HG03442 (cell line): Measurements from ENCODE around the gene PCDHGA9.
A peak's percentile ranks its signal among the peaks of the same experiment; 100 is the strongest.
"Not testable (repeated sequence)": the region's sequence is repeated elsewhere in the genome, so short reads cannot be mapped to it uniquely, and the experiment has no call there.

ENCODE experiments used
- ATAC-seq: cut with Tn5 transposase; IDR thresholded peaks from one replicate; pipeline ENCODE4 v1.9.1; 2021; ENCODE audit warnings: mild to moderate bottlenecking, moderate library complexity; ENCODE audit not compliant: unreplicated experiment

Gene PCDHGA9

GRCh38 chr5:141402553-141403243, at the start of gene PCDHGA9:
TSS of gene PCDHGA9 (plus strand) at chr5:141402778. CDS start at chr5:141402953, 175 bp downstream.
- ATAC-seq = no peak

- no peak for ATAC-seq
These were observed 47.6 kb upstream of the PCDHGA9 start, which contains the start of gene PCDHGA4 for GRCh38 chr5:141354900-141355469. TSS of gene PCDHGA4 (plus strand) at chr5:141355021. CDS start at chr5:141355108, 87 bp downstream.

DNA sequence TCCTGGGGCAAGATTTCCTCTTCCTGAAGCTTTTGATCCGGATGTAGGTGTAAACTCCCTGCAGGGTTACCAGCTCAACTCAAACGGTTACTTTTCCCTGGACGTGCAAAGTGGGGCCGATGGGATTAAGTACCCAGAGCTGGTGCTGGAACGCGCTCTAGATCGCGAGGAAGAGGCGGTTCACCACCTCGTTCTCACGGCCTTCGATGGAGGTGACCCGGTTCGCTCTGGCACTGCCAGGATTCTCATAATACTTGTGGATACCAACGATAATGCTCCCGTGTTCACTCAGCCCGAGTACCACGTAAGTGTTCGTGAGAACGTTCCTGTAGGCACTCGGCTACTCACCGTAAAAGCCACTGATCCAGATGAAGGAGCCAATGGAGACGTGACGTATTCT, 46.9 kb upstream of the PCDHGA9 start:
- ATAC-seq = no peak

DNA sequence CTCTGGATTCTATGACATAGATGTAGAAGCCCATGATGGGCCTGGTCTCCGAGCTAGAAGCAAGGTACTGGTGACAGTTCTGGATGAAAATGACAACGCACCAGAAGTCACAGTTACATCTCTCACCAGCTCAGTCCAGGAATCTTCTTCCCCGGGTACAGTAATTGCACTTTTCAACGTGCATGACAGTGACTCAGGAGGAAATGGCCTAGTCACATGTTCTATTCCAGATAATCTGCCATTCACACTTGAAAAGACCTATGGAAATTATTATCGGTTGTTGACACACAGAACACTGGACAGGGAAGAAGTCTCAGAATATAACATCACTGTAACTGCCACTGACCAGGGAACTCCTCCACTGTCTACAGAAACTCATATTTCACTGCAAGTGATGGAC, 46.4 kb upstream of the PCDHGA9 start:
- no peak for ATAC-seq

DNA sequence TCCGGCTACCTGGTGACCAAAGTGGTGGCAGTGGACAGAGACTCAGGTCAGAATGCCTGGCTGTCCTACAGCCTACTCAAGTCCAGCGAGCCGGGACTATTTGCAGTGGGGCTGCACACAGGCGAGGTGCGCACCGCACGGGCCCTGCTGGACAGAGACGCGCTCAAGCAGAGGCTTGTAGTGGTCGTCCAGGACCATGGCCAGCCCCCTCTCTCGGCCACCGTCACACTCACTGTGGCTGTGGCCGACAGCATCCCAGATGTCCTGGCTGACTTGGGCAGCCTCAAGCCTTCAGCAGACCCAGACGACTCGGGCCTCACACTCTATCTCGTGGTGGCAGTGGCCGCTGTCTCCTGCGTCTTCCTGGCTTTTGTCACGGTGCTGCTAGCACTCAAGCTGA, 45.6 kb upstream of the PCDHGA9 start:
- ATAC-seq = no peak

- peak; percentile 93 for ATAC-seq
These were observed 42.7 kb upstream of the PCDHGA9 start, which contains the start of gene PCDHGB2 for GRCh38 chr5:141359790-141360426. TSS of gene PCDHGB2 (plus strand) at chr5:141359994. CDS start at chr5:141360136, 142 bp downstream.

- no peak for ATAC-seq
These were observed 41.9 kb upstream of the PCDHGA9 start for GRCh38 chr5:141360685-141361084.

DNA sequence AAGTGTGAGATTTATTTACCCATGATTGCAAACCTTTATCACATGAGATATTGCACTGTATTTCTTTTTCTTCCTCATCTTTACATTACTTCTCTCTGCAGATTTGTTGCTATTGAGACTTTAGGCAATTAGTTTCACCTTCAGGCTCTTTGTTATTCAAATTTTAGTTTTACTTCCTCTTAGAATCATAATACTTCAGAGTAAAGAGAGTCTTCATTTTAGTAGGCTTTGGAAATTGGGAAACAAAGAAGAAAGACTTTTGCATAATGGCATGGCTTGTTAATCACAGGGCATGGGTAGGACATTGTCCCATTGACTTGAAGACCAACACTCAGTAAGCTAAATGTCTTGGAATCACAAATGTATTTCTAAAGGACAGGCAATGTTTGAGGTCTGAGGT, 39.9 kb upstream of the PCDHGA9 start:
- no peak for ATAC-seq

DNA sequence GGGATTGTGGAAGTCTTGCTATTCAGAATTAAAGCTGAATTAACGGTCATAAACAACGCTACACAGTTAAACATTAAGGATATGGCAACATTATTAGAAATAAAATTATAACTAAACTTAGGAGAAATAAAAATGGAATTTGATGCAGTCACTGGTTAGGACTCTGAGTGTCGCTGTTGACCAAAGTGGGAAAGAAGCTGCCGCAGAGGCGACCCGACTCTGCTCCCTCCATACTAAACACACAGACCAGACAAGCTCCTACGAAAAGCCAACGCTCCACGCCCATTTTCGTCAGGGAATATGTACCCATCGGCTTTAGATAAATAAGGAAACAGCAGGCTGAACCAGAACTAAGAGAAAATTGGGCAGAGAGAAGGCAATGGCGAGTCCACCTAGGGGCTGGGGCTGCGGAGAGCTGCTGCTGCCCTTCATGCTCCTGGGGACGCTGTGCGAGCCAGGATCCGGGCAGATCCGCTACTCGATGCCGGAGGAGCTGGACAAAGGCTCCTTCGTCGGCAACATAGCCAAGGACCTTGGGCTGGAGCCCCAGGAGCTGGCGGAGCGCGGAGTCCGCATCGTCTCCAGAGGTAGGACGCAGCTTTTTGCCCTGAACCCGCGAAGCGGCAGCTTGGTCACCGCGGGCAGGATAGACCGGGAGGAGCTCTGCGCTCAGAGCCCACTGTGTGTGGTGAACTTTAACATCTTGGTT, 38.5 kb upstream of the PCDHGA9 start, which contains the start of gene PCDHGA5:
Gene PCDHGA5, plus strand, starts transcription at position 211 of the 709 bp plus-strand sequence. Its CDS starts 169 bp downstream, at position 380.
- ATAC-seq = no peak

DNA sequence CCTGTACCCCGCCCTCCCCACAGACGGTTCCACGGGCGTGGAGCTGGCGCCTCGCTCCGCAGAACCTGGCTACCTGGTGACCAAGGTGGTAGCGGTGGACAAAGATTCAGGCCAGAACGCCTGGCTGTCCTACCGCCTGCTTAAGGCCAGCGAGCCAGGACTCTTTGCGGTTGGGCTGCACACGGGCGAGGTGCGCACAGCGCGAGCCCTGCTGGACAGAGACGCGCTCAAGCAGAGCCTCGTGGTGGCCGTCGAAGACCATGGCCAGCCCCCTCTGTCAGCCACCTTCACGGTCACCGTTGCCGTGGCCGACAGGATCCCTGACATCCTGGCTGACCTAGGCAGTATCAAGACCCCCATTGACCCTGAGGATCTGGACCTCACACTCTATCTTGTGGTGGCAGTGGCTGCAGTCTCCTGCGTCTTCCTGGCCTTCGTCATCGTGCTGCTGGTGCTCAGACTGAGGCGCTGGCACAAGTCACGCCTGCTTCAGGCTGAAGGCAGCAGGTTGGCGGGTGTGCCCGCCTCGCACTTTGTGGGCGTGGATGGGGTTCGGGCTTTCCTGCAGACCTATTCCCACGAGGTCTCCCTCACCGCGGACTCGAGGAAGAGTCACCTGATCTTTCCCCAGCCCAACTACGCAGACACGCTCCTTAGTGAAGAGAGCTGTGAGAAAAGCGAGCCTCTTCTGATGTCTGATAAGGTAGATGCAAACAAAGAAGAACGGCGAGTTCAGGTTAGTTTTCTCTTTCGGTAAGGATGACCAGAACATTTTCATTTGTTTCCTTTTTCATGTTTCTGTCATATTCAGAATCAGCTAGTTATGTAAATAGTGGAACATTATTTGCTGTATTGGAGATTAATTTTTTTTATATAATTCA, 36.3 kb upstream of the PCDHGA9 start:
- no peak for ATAC-seq

GRCh38 chr5:141369994-141370848, 32.4 kb upstream of the PCDHGA9 start, which contains the start of gene PCDHGB3:
TSS of gene PCDHGB3 (plus strand) at chr5:141370242. CDS start at chr5:141370395, 153 bp downstream.
- ATAC-seq = peak; percentile 64

DNA sequence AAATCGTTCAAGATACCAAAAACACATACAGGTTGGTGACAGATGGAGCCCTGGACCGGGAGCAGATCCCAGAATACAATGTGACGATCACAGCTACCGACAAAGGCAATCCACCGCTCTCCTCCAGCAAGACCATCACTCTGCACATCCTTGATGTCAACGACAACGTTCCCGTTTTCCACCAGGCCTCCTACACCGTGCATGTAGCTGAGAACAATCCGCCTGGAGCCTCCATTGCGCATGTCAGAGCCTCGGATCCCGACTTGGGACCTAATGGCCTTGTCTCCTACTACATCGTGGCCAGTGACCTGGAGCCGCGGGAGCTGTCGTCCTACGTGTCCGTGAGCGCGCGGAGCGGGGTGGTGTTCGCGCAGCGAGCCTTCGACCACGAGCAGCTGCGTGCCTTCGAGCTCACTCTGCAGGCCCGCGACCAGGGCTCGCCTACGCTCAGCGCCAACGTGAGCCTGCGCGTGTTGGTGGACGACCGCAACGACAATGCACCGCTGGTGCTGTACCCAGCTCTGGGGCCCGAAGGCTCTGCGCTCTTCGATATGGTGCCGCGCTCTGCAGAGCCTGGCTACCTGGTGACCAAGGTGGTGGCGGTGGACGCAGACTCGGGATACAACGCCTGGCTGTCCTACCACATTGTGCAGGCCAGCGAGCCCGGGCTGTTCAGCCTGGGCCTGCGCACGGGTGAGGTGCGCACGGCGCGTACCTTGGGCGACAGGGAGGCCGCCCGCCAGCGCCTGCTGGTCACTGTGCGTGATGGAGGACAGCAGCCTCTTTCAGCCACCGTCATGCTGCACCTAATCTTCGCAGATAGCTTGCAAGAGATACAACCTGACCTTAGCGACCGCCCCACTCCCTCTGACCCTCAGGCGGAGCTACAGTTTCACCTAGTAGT, 30.8 kb upstream of the PCDHGA9 start:
- no peak for ATAC-seq

DNA sequence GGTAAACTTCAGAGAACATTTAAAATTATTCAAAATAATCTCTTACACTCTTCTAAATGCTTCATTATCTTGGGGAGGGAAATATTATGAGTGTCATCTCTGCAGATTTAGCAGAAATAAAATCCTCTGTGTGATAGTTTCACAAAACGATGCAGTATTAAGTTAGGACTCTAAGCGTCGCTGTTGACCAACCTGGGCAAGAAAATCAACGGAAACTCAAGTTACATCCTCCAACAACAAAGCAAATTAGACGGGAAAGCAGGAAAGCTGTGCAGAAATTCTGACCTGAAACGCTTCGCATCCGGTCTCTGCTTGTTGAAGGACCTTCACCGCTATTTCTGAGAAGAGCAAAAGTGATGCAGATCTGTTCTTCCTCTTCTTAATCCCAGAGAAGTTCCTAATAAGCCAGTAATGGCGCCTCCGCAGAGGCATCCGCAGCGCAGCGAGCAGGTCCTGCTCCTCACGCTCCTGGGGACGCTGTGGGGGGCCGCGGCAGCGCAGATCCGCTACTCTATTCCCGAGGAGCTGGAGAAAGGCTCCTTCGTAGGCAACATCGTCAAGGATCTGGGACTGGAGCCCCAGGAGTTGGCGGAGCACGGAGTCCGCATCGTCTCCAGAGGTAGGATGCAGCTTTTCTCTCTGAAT, 28.8 kb upstream of the PCDHGA9 start, which contains the start of gene PCDHGA6:
Gene PCDHGA6, plus strand, starts transcription at position 219 of the 645 bp plus-strand sequence. Its CDS starts 193 bp downstream, at position 412.
- no peak for ATAC-seq

DNA sequence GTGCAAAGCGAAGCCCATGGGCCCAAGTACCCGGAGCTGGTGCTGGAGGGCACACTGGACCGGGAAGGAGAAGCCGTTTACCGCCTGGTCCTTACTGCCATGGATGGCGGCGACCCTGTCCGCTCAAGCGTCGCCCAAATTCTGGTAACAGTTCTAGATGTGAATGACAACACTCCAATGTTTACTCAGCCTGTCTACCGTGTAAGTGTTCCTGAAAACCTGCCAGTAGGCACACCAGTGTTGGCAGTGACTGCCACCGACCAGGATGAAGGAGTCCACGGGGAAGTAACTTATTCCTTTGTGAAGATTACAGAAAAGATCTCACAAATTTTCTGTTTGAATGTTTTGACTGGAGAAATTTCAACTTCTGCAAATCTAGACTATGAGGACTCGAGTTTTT, 28.0 kb upstream of the PCDHGA9 start:
- no peak for ATAC-seq

GRCh38 chr5:141375444-141376155, 27.0 kb upstream of the PCDHGA9 start:
- ATAC-seq = not testable (repeated sequence)

DNA sequence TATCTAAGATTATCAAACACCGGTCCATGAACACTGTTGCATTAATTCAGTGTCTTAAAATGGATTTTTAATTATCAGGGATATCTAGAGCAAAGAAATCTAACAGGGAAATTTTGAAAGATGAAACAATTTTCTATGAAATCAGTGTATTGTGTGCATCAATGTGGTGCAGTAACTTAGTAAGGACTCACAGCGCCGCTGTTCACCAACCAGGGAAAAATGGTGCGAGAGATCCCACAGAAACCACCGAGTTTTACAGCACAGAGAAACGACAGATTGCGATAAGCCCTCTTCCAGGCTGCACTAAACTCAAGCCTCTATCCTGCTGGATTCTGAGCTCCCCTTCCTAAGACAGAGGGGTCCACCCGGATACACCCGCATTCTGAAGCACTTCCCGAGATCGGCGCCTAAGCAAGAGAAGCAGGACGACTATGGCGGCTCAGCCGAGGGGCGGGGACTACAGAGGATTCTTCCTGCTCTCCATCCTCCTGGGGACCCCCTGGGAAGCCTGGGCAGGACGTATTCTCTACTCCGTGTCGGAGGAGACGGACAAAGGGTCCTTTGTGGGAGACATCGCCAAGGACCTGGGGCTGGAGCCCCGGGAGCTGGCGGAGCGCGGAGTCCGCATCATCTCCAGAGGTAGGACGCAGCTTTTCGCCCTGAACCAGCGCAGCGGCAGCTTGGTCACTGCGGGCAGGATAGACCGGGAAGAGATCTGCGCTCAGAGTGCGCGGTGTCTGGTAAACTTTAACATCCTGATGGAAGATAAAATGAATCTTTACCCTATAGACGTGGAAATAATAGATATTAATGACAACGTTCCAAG, 19.9 kb upstream of the PCDHGA9 start, which contains the start of gene PCDHGA7:
Gene PCDHGA7, plus strand, starts transcription at position 274 of the 826 bp plus-strand sequence. Its CDS starts 158 bp downstream, at position 432.
- ATAC-seq = no peak
